ENCODE measurements around the gene ZFAND6.

DNA sequence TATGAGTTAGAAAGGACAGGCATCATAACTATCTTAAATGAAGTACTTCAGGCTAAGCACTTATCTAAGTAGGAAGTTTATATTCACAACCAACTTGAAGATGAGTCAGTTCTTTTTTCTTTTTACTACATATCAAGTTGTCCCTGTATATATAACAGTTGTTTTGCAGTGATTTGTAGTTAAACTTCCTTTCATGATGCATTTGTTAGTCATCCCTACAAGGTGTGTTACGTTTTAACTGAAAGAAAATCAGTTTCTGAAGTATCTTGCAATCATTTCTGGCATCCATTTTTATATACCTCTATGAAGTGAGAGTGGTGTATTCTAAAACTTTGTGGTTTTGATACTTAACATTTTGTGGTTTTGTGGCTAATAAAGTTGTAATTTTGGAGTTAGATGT, 46.1 kb downstream of the ZFAND6 start:
- no peak for TF ChIP-seq POLR2A (IDR thresholded peaks at IDR 0.05)
- TF ChIP-seq, protein P1, sequence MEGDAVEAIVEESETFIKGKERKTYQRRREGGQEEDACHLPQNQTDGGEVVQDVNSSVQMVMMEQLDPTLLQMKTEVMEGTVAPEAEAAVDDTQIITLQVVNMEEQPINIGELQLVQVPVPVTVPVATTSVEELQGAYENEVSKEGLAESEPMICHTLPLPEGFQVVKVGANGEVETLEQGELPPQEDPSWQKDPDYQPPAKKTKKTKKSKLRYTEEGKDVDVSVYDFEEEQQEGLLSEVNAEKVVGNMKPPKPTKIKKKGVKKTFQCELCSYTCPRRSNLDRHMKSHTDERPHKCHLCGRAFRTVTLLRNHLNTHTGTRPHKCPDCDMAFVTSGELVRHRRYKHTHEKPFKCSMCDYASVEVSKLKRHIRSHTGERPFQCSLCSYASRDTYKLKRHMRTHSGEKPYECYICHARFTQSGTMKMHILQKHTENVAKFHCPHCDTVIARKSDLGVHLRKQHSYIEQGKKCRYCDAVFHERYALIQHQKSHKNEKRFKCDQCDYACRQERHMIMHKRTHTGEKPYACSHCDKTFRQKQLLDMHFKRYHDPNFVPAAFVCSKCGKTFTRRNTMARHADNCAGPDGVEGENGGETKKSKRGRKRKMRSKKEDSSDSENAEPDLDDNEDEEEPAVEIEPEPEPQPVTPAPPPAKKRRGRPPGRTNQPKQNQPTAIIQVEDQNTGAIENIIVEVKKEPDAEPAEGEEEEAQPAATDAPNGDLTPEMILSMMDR (IDR thresholded peaks at IDR 0.05), result no peak

Data from Peyer's patch (tissue), 4 donors.